ENCODE measurements around the gene ELMO1. TPM values are rescaled to one million over a fixed set of nuclear protein-coding genes. Genes with fewer than 3 reads are reported as not detected.

ELMO1 gene
- total RNA-seq, 1 experiment from 2014 or later: 7.8 TPM

DNA sequence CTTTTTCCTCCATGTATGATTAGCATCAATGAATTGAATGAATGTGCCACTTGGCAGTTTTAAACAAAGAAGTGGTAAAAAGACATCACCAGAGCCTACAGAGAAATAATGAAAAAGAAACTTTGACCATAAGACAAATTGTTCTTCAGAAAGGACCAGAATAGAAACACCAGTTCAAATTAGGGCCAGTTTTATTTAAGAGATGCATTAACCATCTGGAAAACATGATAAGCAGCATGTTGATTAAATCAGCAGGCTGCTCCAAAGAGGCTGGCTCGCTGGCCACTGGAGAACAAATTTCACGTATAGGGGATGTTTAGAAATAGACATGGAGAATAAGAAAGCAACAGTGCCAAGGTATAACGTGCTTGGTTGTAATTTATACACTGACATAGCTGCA, 482.0 kb downstream of the ELMO1 start:
- TF ChIP-seq, protein P1, sequence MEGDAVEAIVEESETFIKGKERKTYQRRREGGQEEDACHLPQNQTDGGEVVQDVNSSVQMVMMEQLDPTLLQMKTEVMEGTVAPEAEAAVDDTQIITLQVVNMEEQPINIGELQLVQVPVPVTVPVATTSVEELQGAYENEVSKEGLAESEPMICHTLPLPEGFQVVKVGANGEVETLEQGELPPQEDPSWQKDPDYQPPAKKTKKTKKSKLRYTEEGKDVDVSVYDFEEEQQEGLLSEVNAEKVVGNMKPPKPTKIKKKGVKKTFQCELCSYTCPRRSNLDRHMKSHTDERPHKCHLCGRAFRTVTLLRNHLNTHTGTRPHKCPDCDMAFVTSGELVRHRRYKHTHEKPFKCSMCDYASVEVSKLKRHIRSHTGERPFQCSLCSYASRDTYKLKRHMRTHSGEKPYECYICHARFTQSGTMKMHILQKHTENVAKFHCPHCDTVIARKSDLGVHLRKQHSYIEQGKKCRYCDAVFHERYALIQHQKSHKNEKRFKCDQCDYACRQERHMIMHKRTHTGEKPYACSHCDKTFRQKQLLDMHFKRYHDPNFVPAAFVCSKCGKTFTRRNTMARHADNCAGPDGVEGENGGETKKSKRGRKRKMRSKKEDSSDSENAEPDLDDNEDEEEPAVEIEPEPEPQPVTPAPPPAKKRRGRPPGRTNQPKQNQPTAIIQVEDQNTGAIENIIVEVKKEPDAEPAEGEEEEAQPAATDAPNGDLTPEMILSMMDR (conservative IDR thresholded peaks at IDR 0.05): no peak
- H3K9me3 Mint-ChIP-seq: peaks cover 0 to 2% of the 10 kb centered on the region in 2 experiments; a peak in 2 of 5 replicates
- Histone ChIP-seq H2BK15ac (ENCODE audit: low read depth, low read length) (no peak overlapping the region), H3K27ac (ENCODE audit: insufficient read length, low read depth, low read length) (no peak overlapping the region), H3K9ac (ENCODE audit: extremely low read depth, insufficient read length, low read length) (no peak overlapping the region), H2BK5ac (ENCODE audit: insufficient read length, low read length) (no peak overlapping the region), H2AFZ (ENCODE audit: low read length) (no peak overlapping the region), H2AK5ac (ENCODE audit: insufficient read length, low read length) (no peak overlapping the region), H4K91ac (ENCODE audit: insufficient read length, low read depth, low read length) (no peak overlapping the region), H2BK12ac (ENCODE audit: insufficient read length, low read depth, low read length) (no peak overlapping the region), H3K4ac (ENCODE audit: low read depth, low read length) (no peak overlapping the region), H2BK20ac (ENCODE audit: low read depth, low read length, poor library complexity, severe bottlenecking) (no peak overlapping the region), H3K23ac (ENCODE audit: insufficient read length, low read depth, low read length) (no peak overlapping the region), H3K79me2 (ENCODE audit: insufficient read depth, low read length) (no peaks in the 10 kb centered on the region), H3K9me3 (ENCODE audit: control insufficient read depth, low read depth, low read length) (no peaks in the 10 kb centered on the region), H2BK120ac (ENCODE audit: low read depth, low read length, poor library complexity, severe bottlenecking) (no peak overlapping the region), H3K4me1 (ENCODE audit: insufficient read depth, low read length) (no peaks in the 10 kb centered on the region; the same call in 1 of the 2 replicates), H3K23me2 (ENCODE audit: insufficient read length, low read depth, low read length, poor library complexity, severe bottlenecking) (no peaks in the 10 kb centered on the region), H4K8ac (replicated peaks; ENCODE audit: insufficient read length, low read depth, low read length) (no peak overlapping the region), H4K5ac (ENCODE audit: insufficient read length, low read depth, low read length) (no peak overlapping the region), H3T11ph (ENCODE audit: low read length) (no peak overlapping the region), H3K79me1 (ENCODE audit: insufficient read depth, low read depth, low read length, poor library complexity, severe bottlenecking) (no peaks in the 10 kb centered on the region), H3K18ac (ENCODE audit: insufficient read length, low read depth, low read length) (no peak overlapping the region), H3K27me3 (ENCODE audit: insufficient read depth, low read length) (no peaks in the 10 kb centered on the region), H3K4me2 (ENCODE audit: insufficient read depth, insufficient read length, low read length) (no peak overlapping the region), H4K20me1 (ENCODE audit: control insufficient read depth, insufficient read depth, insufficient read length) (no peaks in the 10 kb centered on the region), H3K56ac (ENCODE audit: insufficient read length, low read depth, low read length) (no peak overlapping the region), H3K14ac (ENCODE audit: insufficient read depth, low read length) (no peak overlapping the region)
- peaks cover 25 to 34% of the 10 kb centered on the region in 2 experiments for H3K4me1 Mint-ChIP-seq
- no peak overlapping the region for H3K4me3 Mint-ChIP-seq
- no CpG with 5 or more reads among the region's 3 CpGs for WGBS (ENCODE audit: extremely low coverage, insufficient read length, low lambda C conversion rate)
- H3K27me3 Mint-ChIP-seq (ENCODE audit: low read depth): no peaks in the 10 kb centered on the region
- H3K36me3 Mint-ChIP-seq (ENCODE audit: insufficient read depth in 1 of 3, low read depth in 3 of 3): no peaks in the 10 kb centered on the region
- H3K27ac Mint-ChIP-seq: no peak overlapping the region
- no peak for DNase-seq
